ENCODE results near the gene ANKRD6.

DNA sequence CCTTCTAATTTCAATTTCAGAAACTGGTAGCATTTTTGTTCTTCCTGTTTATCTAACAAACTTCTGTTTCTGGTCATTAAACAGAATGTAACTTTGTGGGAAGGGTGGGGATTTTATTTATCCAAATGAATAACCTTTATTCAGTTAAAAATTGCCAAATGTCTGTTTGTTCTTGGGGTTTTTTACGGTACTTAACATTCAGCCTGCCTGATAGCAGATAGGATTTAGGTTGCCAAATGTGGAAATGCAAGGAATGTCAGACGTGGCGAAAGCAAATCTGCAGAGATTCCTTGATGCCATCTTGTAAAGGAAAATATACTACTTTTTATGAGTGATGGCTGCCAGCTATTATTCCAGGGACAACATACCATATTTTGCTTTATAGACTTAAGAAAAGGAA lies 109.9 kb downstream of the ANKRD6 start:
- TF ChIP-seq POLR2A (IDR thresholded peaks at IDR 0.05): no peak
- TF ChIP-seq, protein P1, sequence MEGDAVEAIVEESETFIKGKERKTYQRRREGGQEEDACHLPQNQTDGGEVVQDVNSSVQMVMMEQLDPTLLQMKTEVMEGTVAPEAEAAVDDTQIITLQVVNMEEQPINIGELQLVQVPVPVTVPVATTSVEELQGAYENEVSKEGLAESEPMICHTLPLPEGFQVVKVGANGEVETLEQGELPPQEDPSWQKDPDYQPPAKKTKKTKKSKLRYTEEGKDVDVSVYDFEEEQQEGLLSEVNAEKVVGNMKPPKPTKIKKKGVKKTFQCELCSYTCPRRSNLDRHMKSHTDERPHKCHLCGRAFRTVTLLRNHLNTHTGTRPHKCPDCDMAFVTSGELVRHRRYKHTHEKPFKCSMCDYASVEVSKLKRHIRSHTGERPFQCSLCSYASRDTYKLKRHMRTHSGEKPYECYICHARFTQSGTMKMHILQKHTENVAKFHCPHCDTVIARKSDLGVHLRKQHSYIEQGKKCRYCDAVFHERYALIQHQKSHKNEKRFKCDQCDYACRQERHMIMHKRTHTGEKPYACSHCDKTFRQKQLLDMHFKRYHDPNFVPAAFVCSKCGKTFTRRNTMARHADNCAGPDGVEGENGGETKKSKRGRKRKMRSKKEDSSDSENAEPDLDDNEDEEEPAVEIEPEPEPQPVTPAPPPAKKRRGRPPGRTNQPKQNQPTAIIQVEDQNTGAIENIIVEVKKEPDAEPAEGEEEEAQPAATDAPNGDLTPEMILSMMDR (IDR thresholded peaks at IDR 0.05 in 4 of 5, conservative IDR thresholded peaks at IDR 0.05 in 1 of 5): no peak
